SK-N-SH treated with all-trans-retinoic acid at 6 μM for 48 hours (cell line): ENCODE results near the gene PRKAG2.

Source experiments
- BACH2 ChIP-seq: fragments of 250-450 bp; sonication (Bioruptor Pico); IDR thresholded peaks from 2 replicates; pipeline ENCODE4 v1.9.0; 2021; ENCODE audit warnings: mild to moderate bottlenecking, borderline replicate concordance
- CSRNP3 ChIP-seq: fragments of 250-450 bp; sonication (Bioruptor Pico); IDR thresholded peaks from 2 replicates; pipeline ENCODE4 v1.5.1; 2021; ENCODE audit warnings: mild to moderate bottlenecking, moderate library complexity
- GLIS3 ChIP-seq: fragments of 250-450 bp; sonication (Bioruptor Pico); IDR thresholded peaks from 2 replicates; pipeline ENCODE4 v1.5.0; 2020; ENCODE audit warnings: mild to moderate bottlenecking, moderate library complexity
- RARB ChIP-seq: fragments of 250-450 bp; sonication (Bioruptor Pico); IDR thresholded peaks from 2 replicates; pipeline ENCODE4 v1.8.0; 2021; ENCODE audit warnings: mild to moderate bottlenecking, moderate library complexity
- TF ChIP-seq, protein P1 (sequence below): fragments of 250-450 bp; sonication (Bioruptor Pico); IDR thresholded peaks from 2 replicates; pipeline ENCODE4 v1.5.1; 2020; ENCODE audit warnings: low read depth, mild to moderate bottlenecking, moderate library complexity

DNA sequence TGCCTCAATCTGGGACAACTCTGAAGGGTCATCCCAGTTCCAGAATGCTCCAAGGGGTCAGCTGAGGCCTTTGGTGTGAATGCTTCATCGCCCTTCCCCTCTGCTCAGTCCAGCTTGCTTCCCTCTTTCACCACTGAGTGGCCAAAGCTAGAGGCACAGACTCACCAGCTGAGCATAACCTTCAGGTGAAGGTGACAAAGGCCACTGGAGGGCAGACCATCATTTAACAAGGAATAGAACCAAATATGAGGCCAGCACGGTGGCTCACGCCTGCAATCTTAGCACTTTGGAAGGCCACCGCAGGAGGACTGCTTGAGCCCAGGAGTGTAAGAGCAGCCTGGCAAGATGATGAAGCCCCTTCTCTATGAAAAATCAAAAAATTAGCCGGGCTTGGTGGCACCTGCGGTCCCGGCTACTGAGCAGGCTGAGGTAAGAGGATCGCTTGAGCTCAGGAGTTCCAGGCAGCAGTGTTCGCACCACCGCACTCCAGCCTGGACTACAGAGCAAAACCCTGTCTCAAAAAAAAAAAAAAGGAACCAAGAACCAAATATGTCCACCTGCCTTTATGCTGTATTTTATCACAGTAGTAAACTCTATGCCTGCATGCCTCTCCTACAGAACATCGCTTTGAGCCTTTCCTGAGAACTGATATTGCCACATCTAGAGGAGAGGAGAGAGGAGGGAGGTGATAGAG lies 13.4 kb downstream of the PRKAG2 start:
- TF ChIP-seq GLIS3 (CRISPR knock-in tag) (no peak), BACH2 (no peak), RARB (CRISPR knock-in tag) (no peak), CSRNP3 (no peak)
- TF ChIP-seq, protein P1, sequence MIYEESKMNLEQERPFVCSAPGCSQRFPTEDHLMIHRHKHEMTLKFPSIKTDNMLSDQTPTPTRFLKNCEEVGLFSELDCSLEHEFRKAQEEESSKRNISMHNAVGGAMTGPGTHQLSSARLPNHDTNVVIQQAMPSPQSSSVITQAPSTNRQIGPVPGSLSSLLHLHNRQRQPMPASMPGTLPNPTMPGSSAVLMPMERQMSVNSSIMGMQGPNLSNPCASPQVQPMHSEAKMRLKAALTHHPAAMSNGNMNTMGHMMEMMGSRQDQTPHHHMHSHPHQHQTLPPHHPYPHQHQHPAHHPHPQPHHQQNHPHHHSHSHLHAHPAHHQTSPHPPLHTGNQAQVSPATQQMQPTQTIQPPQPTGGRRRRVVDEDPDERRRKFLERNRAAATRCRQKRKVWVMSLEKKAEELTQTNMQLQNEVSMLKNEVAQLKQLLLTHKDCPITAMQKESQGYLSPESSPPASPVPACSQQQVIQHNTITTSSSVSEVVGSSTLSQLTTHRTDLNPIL (CRISPR knock-in tag): no peak
